Measurements from ENCODE around the gene DNAH14.

GRCh38 chr1:225209153-225209552, 279.7 kb downstream of the DNAH14 start:
- TF ChIP-seq, protein P1, sequence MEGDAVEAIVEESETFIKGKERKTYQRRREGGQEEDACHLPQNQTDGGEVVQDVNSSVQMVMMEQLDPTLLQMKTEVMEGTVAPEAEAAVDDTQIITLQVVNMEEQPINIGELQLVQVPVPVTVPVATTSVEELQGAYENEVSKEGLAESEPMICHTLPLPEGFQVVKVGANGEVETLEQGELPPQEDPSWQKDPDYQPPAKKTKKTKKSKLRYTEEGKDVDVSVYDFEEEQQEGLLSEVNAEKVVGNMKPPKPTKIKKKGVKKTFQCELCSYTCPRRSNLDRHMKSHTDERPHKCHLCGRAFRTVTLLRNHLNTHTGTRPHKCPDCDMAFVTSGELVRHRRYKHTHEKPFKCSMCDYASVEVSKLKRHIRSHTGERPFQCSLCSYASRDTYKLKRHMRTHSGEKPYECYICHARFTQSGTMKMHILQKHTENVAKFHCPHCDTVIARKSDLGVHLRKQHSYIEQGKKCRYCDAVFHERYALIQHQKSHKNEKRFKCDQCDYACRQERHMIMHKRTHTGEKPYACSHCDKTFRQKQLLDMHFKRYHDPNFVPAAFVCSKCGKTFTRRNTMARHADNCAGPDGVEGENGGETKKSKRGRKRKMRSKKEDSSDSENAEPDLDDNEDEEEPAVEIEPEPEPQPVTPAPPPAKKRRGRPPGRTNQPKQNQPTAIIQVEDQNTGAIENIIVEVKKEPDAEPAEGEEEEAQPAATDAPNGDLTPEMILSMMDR (IDR thresholded peaks at IDR 0.05; ENCODE audit: extremely low read depth in 1 of 2, insufficient read depth in 1 of 2, low read depth in 1 of 2, low read length in 2 of 2): no peak
- TF ChIP-seq POLR2A (IDR thresholded peaks at IDR 0.05; ENCODE audit: low read depth, low read length) (no peak), POLR2AphosphoS5 (IDR thresholded peaks at IDR 0.05; ENCODE audit: insufficient read depth, low read depth, low read length) (no peak), EZH2 (IDR thresholded peaks at IDR 0.05; ENCODE audit: borderline replicate concordance, low read depth, low read length, severe bottlenecking) (no peak), MAX (IDR thresholded peaks at IDR 0.05; ENCODE audit: insufficient read depth, insufficient read length) (no peak), JUN (IDR thresholded peaks at IDR 0.05; ENCODE audit: borderline replicate concordance, insufficient read depth, insufficient read length, low read depth) (no peak), MYC (IDR thresholded peaks at IDR 0.05; ENCODE audit: low read depth, low read length) (no peak)

All from endothelial cell of umbilical vein (primary cell).